ENCODE data around the gene HSPA9. TPM values are rescaled to one million over a fixed set of nuclear protein-coding genes. Genes with fewer than 3 reads are reported as not detected.

Gene HSPA9
- total RNA-seq (2021) = 502 TPM in 2 replicates
- Bru-seq, nascent RNA = percentile 99 among the genes with signal in this experiment
- percentile 99 among the genes with signal in this experiment for BruChase-seq, experiment 1, labeled RNA remaining after a 2-hour chase
- BruChase-seq, experiment 2, labeled RNA remaining after a 6-hour chase = percentile 100 among the genes with signal in this experiment
- long read RNA-seq, full-length matches to known transcripts = 874 of 1,008 reads
- long read RNA-seq, partial matches to known transcripts = 51 of 1,008 reads
- long read RNA-seq, other reads (novel, unspliced or antisense) = 83 of 1,008 reads

GRCh38 chr5:138575194-138576015 is at the start of gene HSPA9:
TSS of gene HSPA9 (minus strand) at chr5:138575401. CDS start at chr5:138575318, 83 bp downstream.
- H3K36me3 ChIP-seq (ENCODE audit: insufficient read depth, low read length, poor library complexity, severe bottlenecking) = peaks cover 38% of the 10 kb centered on the region
- no peaks in the 10 kb centered on the region for H3K27me3 ChIP-seq (replicated peaks; ENCODE audit: insufficient read depth, low read depth, low read length, poor library complexity)
- ChIA-PET CTCF (interaction anchor here (1.0 kb wide), 1 partner anchor 36 kb away, joined by 3 read pairs; no protein-coding TSS in a partner anchor), POLR2A (ENCODE audit: low non-redundant PET) (interaction anchor here (0.6 kb wide), 1 partner anchor 108 kb away, joined by 3 read pairs; no protein-coding TSS in a partner anchor)
- peak within 1 kb of the TSS; percentile 84 for H3K4me3 ChIP-seq (ENCODE audit: low read depth, low read length, poor library complexity, severe bottlenecking)
- peak; percentile 99 for DNase-seq (ENCODE audit: low spot score)
- H3K27ac ChIP-seq (ENCODE audit: low read depth, low read length, poor library complexity, severe bottlenecking) = peak within 1 kb of the TSS; percentile 100
- H3K9me3 ChIP-seq (ENCODE audit: low read depth, low read length, poor library complexity, severe bottlenecking) = no peaks in the 10 kb centered on the region
- intact Hi-C loops (cut with micrococcal nuclease; ENCODE audit: unreplicated experiment) = loop anchor here (2.0 kb wide), 2 partner anchors 33 to 57 kb away; partner anchors contain the start of gene ETF1
- H3K4me1 ChIP-seq (ENCODE audit: insufficient read depth, low read length, poor library complexity, severe bottlenecking) = peaks cover 17% of the 10 kb centered on the region
- no TSS peak for BruUV-seq (replicated peaks)
- TF ChIP-seq, protein P1, sequence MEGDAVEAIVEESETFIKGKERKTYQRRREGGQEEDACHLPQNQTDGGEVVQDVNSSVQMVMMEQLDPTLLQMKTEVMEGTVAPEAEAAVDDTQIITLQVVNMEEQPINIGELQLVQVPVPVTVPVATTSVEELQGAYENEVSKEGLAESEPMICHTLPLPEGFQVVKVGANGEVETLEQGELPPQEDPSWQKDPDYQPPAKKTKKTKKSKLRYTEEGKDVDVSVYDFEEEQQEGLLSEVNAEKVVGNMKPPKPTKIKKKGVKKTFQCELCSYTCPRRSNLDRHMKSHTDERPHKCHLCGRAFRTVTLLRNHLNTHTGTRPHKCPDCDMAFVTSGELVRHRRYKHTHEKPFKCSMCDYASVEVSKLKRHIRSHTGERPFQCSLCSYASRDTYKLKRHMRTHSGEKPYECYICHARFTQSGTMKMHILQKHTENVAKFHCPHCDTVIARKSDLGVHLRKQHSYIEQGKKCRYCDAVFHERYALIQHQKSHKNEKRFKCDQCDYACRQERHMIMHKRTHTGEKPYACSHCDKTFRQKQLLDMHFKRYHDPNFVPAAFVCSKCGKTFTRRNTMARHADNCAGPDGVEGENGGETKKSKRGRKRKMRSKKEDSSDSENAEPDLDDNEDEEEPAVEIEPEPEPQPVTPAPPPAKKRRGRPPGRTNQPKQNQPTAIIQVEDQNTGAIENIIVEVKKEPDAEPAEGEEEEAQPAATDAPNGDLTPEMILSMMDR (conservative IDR thresholded peaks at IDR 0.05; ENCODE audit: low read depth, low read length) = no peak
- no peak for TF ChIP-seq EZH2 (IDR thresholded peaks at IDR 0.05; ENCODE audit: borderline replicate concordance, low read depth, low read length, poor library complexity, severe bottlenecking)

DNA sequence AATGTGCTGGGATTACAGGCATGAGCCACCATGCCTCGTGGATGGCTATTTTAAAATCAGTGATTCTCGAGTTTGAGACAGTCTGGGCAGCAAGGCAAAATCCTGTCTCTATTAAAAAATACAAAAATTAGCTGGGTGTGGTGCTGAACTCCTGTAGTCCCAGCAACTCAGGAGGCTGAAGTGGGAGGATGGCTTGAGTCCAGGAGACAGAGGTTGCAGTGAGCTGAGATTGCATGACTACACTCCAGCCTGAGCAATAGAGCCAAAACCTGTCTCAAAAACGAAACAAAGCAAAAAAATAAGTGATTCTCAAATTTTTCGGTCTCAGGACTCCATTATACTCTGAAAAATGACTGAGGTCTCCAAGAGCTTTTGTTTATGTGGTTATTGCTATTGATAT is 47.9 kb upstream of the HSPA9 start:
- DNase-seq (ENCODE audit: low spot score) = no peak
- no peaks in the 10 kb centered on the region for H3K9me3 ChIP-seq (ENCODE audit: low read depth, low read length, poor library complexity, severe bottlenecking)
- CTCF ChIA-PET = no interaction called here
- intact Hi-C loops (cut with micrococcal nuclease; ENCODE audit: unreplicated experiment) = no loop called here
- no peak overlapping the region for H3K4me3 ChIP-seq (ENCODE audit: low read depth, low read length, poor library complexity, severe bottlenecking)
- H3K27me3 ChIP-seq (replicated peaks; ENCODE audit: insufficient read depth, low read depth, low read length, poor library complexity) = no peaks in the 10 kb centered on the region
- no peaks in the 10 kb centered on the region for H3K4me1 ChIP-seq (ENCODE audit: insufficient read depth, low read length, poor library complexity, severe bottlenecking)
- no TSS peak for BruUV-seq (replicated peaks)
- POLR2A ChIA-PET (ENCODE audit: low non-redundant PET) = no interaction called here
- H3K27ac ChIP-seq (ENCODE audit: low read depth, low read length, poor library complexity, severe bottlenecking) = no peak overlapping the region
- no peaks in the 10 kb centered on the region for H3K36me3 ChIP-seq (ENCODE audit: insufficient read depth, low read length, poor library complexity, severe bottlenecking)
- TF ChIP-seq, protein P1 (conservative IDR thresholded peaks at IDR 0.05; ENCODE audit: low read depth, low read length) = no peak
- TF ChIP-seq EZH2 (IDR thresholded peaks at IDR 0.05; ENCODE audit: borderline replicate concordance, low read depth, low read length, poor library complexity, severe bottlenecking) = no peak

- Histone ChIP-seq H3K4me1 (ENCODE audit: insufficient read depth, low read length, poor library complexity, severe bottlenecking) (no peaks in the 10 kb centered on the region), H3K4me3 (ENCODE audit: low read depth, low read length, poor library complexity, severe bottlenecking) (no peak overlapping the region), H3K27ac (ENCODE audit: low read depth, low read length, poor library complexity, severe bottlenecking) (no peak overlapping the region), H3K9me3 (ENCODE audit: low read depth, low read length, poor library complexity, severe bottlenecking) (no peaks in the 10 kb centered on the region), H3K36me3 (ENCODE audit: insufficient read depth, low read length, poor library complexity, severe bottlenecking) (no peaks in the 10 kb centered on the region), H3K27me3 (replicated peaks; ENCODE audit: insufficient read depth, low read depth, low read length, poor library complexity) (no peaks in the 10 kb centered on the region)
- POLR2A ChIA-PET (ENCODE audit: low non-redundant PET) = no interaction called here
- BruUV-seq (replicated peaks) = no TSS peak
- CTCF ChIA-PET = no interaction called here
- intact Hi-C loops (cut with micrococcal nuclease; ENCODE audit: unreplicated experiment) = no loop called here
- TF ChIP-seq, protein P1 (conservative IDR thresholded peaks at IDR 0.05; ENCODE audit: low read depth, low read length) = no peak
- TF ChIP-seq EZH2 (IDR thresholded peaks at IDR 0.05; ENCODE audit: borderline replicate concordance, low read depth, low read length, poor library complexity, severe bottlenecking) = no peak
- no peak for DNase-seq (ENCODE audit: low spot score)
Observed at GRCh38 chr5:138622051-138622450, 46.9 kb upstream of the HSPA9 start.
